GM04503 (cell line): Measurements from ENCODE around the gene TMEM238L.
"Not testable (repeated sequence)": the region's sequence is repeated elsewhere in the genome, so short reads cannot be mapped to it uniquely, and the experiment has no call there.

Experiments used
- DNase-seq: peaks from one replicate; pipeline ENCODE4 v3.0.0-alpha.2; 2012; ENCODE audit warnings: low read depth

The TMEM238L gene, protein sequence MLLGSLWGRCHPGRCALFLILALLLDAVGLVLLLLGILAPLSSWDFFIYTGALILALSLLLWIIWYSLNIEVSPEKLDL

DNA sequence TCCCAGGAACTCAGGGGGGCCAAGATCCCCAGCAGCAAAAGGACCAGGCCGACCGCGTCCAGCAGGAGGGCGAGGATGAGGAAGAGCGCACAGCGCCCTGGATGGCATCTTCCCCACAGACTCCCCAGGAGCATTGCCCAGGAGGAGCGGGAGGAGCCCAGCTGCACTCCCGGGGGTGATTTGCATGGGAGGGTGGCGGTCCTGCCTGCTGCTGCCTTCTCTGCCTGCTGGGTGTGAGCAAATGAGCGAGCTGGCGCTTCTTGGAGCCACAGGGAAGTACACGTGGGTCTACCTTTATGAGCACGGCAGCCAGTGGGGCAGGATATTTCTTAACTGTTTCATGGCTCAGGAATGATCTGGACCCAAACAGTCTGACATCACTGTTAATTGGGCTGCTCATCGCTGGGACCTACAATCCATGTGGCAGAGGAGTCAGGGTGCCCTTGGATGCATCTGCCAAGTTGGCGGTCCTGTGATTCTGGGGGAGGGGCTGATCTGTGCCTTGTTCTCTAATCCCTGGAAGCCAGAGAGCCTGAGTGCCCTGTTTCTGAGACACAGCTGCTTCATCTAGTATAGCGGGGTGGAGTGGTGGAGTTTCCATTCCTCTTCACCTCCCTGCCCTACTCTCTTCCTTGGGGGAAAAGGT lies at the start of gene TMEM238L:
TSS of gene TMEM238L (minus strand) at position 270 of the 646 bp plus-strand sequence. CDS start at position 134, 136 bp downstream.
- no peak for DNase-seq

DNA sequence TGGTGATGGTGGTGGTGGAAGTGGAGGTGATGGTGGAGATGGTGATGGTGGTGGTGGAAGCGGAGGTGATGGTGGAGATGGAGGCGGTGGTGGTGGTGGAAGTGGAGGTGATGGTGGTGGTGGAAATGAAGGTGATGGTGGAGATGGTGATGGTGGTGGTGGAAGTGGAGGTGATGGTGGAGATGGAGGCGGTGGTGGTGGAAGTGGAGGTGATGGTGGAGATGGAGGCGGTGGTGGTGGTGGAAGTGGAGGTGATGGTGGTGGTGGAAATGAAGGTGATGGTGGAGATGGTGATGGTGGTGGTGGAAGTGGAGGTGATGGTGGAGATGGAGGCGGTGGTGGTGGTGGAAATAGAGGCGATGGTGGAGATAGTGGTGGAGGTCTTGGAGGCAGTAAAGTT lies 42.7 kb upstream of the TMEM238L start:
- not testable (repeated sequence) for DNase-seq

DNA sequence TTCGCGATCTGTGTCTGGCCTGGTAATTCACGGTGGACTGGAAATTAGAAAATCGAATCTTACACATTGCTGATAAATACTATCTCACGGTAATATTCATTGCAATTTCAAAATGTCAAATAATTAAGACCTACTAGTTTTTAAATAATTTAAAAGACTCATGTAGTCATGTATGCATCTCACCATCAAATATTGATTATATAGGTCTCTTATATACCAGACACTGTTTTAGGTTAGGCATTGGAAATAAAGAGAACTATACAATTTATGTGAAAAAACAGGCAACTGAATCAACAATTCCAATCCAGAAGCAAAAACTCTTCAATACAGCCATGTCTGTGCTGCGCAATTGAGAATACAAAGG lies 41.5 kb upstream of the TMEM238L start:
- no peak for DNase-seq

DNA sequence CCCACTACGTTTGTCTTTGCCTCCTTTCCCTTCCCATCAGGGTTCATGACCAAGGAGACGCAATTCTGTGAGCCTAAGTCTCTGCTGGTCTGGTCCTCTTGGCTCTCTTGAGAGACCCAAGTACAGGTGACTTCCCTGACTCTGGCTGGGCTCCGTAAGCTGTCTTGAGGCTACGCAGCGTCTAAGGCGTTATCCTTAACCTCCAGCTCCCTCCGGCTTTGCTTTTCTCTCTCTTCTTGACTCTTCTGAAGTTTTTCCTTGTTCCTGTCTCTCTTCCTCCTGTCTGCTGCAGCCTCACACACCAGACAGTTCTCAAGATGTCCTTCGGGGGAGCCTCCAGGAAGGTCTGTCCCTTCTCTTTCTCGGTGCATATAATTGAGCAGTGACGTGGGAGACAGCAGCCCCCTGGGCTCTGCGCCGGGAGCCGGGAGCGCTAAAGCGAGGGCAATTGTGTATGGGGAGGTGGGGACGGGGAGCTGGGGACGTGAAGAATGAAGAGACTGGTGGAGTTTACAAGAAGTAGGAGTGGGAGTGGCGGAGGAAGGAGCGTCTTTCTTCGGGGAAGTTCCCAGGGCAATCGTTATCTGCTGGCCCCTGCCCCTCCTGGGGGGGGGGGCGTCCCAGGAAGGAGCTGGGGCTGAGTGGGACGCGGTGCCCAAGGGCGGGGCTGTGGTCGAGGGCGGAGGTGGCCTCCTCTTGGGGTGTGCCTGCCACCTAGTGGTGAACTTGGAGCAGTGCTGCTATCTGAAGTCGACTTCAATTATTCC lies 40.9 kb upstream of the TMEM238L start:
- peak; percentile 9 for DNase-seq

DNA sequence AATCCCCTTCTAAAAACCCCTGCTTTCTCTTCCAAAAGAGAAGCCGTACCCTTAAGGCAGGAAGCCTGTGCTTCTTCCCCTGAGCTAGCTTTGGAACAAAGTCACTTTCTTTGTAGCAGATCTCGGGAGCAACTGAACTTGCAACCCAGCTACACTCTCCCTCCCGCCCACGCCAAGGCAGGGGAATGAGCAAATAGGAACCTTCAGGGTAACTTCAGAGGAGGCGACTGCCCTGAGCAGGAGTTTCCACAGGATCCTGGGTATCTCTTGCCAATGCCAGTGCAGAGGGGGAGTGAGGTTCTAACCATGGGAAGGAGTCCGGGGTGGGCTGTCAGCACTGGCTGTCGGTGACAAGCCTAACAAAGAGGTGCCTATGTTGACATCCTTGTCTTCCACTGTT lies 39.9 kb upstream of the TMEM238L start:
- DNase-seq, result no peak

DNA sequence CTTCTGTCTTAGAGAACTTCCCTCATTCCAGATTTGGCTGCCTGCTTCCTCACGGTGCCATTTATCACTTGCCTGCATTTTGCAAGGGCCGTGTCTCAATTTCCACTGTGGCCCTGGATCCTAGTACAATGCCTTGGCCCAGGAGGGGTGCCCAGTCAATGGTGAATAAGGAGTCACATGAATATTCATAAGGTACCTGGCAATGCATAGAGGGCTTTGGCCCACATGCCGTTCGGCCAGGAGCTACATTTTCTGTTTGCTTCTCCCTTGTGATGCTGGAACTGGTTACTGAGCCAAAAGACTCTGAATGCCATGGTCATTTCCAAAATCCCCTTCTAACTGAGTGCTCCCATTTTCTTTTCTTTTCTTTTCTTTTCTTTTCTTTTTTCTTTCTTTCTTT lies 38.8 kb upstream of the TMEM238L start:
- no peak for DNase-seq

DNA sequence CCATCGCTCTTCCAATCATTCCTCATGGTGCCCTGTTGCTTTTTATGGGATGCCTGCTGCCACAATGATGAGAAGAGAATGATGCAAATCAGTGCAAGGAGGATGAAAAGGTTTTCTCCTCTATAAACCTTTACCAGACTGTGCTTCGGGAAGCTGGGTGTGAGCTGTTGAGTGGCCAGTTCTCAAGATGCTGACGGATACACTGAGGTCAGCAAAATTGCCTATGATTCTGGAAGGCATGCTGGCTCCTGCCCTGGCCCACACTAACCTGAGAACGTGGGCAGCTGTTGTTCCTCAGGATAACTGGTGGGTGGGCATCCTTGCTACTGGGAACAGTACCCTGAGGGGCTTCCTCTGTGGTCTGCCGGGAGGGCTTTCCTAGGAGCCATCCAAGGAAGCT lies 34.8 kb upstream of the TMEM238L start:
- no peak for DNase-seq

DNA sequence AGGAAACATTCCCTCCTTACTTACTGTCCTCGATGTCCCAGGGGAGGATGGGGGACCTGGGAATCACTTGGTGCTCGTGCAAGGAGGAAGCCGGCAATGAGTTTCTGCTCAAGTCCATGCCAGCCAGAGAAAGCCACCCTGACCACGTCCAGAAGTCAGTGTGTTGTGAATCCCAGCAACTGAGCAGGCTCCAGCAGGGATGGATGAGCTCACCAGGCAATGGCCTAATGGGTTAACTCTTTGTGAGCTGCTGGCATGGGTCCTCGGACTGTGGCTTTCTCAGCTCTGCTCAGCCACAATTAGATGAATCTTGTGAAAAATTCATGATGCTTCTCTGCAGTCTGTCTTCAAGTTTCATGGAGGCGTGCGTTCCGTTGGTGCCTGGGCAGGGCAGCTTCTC lies 34.0 kb upstream of the TMEM238L start, which contains the start of gene PIRT:
TSS of gene PIRT (minus strand) at position 167 of the 400 bp plus-strand sequence. CDS start 12,442 bp downstream, outside the sequence.
- DNase-seq, result no peak

DNA sequence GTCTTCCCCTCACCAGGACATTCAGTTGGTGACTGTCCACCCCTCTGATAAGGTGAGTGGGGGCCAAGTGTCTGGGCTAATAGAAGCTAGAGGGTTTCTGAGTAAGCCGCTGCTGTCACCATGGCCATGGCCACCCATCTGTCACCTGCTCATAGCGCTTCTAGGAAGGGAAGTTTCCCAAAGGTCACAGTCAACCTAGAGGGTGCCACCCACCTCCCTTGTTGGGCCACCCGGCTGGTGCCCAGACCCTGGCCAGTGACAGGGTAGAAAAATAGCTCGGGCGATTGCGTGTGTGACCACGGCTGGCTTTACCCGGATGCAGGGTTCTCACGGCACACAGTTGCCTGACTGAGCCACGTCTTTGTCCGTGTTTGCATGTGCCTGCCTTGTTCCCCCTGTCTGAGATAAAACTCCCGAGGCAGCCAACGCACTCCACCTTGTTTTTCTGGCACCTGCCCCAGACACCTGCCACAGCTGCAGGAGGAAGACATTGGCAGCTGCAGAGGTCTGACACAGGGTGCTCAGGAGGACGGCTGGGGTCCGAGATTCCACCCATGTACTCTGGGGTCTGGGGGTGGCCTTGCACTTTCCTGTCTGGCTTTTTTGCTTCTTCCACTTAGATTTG lies 33.2 kb upstream of the TMEM238L start:
- DNase-seq, result no peak

DNA sequence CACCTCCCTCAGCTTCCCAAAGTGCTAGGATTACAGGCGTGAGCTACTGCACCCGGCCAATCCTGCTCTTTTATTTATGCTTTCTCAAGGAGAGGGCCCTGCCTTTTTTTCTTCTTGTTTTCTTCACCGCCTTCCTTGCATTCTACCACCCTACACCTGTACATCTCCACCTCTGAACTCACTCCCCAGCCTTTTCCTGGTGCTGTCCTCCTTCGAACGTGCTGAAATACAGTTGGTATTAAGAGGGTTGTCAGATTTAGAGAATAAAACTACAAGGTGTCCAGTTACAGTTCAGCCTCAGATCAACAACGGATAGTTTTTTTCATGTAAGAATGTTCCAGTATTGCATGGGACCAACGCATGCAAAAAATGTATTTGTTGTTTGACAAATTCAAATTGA lies 32.2 kb upstream of the TMEM238L start:
- no peak for DNase-seq

DNA sequence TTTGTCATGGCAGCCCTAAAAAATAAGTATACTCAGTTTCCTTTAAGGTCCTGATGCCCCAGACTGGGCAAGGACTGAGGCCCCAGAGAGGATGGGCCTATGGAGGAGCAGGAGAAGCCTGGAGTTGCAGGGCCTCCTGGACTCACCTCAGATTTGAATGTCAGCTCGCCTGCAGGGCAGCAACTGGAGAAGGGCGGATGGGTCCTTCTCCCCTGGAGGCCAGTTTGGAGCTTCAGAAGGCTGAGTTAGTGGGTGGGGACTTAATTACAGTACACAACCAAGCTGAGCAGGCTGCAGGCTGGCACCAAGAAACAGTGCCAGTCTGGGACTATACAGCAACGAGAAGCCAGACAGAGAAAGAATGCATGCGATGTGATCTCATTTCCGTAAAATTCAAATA lies 27.8 kb upstream of the TMEM238L start:
- DNase-seq, result no peak

DNA sequence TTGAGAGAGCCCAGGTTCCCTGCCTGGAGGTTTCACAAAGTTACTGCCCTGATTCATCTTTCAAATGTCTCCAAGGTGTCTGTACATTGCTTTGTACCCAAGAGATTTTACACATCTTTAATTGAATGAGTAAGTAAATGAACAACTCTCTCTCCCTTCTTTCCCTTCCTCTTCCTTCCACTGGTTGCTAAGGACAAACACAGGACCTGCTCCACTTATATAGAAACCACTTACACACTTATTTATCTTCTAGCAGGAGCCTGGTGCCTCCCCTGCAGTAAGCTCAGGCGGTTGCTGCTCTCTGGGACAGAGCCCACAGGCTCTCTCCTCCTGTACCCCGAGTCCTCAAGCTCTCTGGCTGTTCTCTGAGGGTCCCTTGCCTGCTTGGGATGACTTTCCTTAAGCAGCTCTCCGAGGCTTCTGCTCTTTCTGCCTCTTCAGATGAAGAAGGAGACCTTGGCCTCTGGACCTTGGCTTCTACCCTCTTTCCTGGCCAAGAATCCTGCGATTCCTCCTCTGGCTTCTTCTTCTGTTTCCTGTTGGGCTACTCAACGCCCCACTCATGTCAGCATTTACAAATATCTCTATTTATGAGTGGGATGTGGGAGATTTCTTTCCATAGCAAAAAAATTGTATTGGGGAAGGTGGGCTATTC lies 24.1 kb upstream of the TMEM238L start:
- no peak for DNase-seq

DNA sequence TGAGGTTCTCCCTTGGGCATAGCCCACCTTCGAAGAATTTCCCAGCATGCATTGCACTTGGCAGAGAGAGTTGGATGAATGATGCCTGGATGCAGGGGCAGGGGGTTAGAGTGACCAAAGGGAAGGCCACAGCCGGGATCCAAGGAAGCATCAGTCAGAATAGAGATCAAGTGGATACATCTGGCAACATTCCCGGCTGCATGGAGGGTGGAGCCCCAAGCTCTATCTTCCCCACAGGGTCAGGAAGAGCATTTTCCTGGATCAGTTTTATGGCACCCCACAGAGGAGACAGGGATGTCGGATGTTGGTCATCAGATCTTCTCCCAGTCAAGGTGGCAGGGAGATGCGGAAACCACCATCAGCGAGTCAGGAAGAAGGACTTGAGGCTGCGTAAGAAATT lies 21.0 kb upstream of the TMEM238L start:
- no peak for DNase-seq

DNA sequence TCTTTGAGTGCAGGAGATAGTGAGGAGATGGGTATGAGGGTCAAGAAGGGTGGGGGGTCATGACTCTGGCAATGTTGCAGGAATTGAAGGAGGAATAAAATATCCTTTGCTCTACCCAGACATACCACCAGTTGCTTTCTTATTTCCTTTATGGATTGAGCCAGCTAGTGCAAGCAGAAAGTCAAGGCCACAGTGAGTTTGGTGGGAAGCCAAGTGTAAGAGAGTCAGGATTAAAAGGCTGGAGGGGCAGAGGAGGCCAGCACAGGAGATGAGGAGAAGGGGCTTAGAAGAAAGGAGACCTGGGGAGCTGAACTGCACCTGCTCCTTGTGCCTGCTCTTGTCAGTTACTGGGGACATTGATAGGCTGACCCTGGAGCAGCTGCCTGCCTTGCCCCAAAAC lies 17.9 kb upstream of the TMEM238L start:
- no peak for DNase-seq

DNA sequence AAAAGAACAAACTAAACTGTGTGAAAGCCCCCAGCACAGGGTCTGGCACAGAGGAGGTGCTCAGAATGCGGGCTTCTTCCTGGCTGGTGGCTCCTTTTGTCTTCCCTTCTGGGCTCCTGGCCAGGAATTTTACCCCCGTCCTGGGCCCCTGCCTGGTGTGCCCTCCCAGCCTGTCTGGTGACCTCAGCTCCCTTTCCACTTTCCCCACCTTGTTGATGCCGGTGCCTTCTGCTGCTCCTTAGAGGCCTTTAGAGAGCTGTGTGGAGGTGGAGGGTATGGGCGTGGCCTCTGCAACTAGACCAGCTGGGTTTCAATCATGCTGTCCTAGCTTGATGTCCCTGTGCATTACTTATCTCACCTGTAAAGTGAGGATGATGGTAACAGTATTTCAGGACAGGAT lies 17.2 kb upstream of the TMEM238L start:
- no peak for DNase-seq

DNA sequence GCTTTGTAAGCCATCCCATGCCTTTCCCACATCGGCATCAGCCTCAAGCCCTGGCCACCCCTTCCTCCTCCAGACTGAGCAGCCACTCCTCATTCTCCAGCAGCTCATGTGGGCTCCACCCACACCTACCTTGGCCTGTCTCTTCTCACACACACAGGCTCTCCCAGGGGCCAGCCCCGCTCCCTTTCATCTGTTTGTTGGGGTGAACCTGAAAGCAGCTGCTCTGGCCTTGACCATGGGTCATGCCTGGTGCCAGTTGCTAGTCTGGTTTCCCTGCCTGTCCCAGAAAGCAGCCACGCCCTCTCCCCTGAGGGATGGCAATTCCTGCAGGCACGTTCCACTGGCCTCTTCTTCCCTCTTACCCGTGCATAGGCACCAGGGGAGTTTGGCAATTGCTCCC lies 11.4 kb upstream of the TMEM238L start:
- DNase-seq, result no peak

DNA sequence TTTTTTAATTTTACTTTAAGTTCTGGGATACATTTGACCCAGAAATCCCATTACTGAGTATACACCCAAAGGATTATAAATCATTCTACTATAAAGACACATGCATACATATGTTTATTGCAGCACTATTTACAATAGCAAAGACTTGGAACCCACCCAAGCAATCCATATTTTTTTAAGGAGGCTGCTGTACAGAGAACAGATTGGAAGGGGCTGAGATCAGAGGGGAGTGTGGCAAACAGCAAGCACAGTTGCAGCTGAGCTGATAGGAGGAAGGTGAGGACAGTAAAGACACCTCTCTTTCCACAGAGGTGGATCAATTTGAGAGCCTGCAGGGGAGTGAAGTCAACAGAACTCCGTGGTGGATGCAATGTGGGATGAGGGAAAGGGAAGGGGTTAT lies 10.2 kb upstream of the TMEM238L start:
- DNase-seq, result no peak

DNA sequence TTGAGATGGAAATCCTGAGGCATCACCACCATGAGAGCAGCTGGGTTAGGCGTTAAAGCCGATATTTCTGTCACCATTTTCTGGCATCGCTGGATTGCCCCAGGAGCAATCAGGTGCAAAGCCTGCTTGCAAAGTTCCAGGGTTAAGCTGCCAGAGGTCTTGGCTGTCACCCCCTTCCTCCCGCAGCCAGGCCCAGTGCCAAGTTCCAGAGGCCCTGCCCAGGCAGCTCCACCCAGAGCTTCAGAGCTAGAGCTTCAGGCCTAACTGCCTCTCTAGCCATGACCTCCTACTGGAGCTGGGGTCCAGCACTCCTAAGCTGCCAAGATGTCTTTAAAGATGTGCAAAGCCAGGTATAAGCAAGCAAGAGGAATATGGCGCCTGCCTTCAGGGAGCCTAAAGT lies 8.8 kb upstream of the TMEM238L start:
- no peak for DNase-seq

DNA sequence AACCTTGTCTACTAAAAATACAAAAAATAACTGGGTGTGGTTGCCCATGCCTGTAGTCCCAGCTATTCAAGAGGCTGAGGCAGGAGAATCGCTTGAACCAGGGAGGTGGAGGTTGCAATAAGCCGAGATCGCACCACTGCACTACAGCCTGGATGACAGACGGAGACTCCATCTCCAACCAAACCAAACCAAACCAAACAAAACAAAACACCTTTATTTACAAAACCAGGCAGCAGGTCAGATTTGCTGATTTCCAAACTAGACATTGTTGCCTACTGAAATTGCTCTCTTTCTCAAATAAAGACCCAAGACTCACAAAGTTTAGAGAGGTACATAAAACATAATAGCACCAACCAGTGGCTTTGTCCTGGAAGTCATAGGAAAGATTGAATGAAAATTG lies 5.7 kb upstream of the TMEM238L start:
- DNase-seq, result no peak

DNA sequence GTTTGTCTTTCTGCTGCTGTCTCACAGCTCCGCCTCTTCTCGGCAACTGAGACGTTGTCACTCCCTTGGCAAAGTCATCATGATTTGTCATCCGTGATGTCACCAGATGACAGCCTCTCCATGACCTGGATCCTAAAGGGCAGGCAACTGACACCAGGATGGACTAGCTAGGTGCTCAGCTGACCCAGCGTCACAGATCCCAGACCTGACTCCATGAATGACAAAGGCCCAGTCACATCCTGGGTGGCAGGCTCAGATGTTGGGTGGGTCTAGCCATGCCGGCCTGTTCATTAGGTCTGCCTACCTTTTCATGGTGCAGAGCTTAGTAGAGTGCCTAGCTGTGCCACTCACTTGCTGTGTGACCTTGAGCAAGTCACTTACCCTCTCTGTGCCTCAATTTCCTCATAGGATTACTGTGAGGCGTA lies 3.8 kb upstream of the TMEM238L start:
- DNase-seq, result no peak

DNA sequence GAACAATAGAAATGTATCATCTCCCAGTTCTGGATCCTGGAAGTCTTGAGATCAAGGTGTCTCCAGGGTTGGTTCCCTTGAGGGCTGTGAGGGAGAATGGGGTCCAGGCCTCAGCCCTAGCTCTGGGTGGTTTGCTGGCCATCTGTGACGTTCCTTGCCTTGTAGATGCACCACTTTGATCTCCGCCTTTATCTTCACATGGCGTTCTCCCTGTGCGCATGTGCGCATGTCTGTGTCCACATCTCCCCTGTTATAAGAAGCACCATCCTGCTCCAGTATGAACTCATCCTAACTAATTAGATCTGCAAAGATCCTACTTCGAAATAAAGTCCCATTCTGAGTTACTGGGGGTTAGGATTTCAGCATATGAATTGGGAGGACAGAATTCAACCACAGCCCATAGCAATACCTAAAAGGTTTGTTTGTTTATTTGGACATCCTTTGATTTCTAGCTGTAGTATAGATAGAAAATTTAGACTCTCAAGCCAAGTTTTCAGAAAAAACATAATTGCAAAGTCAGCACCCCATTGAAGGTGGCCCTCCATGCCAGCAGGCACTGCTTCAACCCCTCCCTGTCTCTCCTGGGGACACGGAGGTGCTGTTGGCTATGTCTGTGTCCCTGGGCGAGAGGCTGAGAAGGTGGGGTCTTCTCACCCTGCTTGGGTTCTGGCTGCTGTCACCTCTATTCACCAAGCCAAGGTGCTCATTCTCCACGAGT lies 2.8 kb upstream of the TMEM238L start:
- no peak for DNase-seq

DNA sequence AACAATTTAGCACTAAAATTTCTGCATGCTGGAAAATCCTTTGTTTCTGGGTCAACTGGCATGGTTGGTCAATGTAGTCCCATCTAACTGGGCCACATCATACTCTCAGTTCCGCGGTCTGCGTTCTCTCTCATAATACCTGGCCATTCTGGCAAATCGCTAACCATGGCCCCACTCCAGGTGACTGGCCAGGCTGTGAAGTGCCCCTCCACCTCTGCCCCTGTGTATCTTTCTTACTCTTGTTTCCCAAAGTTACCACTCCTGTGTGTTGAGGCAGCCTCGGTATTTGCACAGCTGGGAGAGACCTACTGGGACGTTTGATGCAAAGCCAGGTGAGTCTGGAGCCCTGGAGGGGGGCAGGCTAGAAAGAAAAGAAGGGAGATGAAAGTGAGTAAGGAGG lies 2.0 kb upstream of the TMEM238L start:
- DNase-seq, result no peak
